ENCODE results near the gene PTGDR2. TPM values are rescaled to one million over a fixed set of nuclear protein-coding genes. Genes with fewer than 3 reads are reported as not detected.

The PTGDR2 gene
- total RNA-seq, 1 experiment from 2014 or later = 0.07 TPM

DNA sequence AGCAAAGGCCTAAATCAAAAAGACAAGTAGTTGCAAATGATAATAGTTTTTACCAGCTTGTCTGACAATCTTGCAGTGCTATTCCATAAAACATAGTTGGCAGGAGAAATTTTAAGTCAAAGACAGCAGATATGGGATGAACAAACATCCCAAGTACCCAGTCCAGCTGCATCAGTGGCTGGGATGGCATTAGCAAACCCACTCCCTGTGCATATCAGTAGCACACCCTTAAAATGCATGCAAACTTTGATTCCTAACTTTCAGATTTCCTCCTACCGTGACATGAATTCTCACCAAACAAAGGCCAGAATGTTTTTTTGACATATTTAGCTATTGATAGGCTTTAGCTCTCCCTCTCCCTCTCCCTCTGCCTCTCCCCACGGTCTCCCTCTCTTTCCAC lies 41.6 kb downstream of the PTGDR2 start:
- ChIA-PET POLR2A (no interaction called here), CTCF (interaction anchor here (1.1 to 1.4 kb wide), 2 partner anchors 38 to 58 kb away, joined by 3 to 4 read pairs; partner anchors contain the start of gene MS4A15)
- no peaks in the 10 kb centered on the region for H3K4me1 Mint-ChIP-seq
- no peak overlapping the region for H3K4me3 Mint-ChIP-seq
- H3K27ac Mint-ChIP-seq = no peak overlapping the region
- H3K36me3 Mint-ChIP-seq = peaks cover 13% of the 10 kb centered on the region
- no peak for TF ChIP-seq ZNF396 (CRISPR knock-in tag; IDR thresholded peaks at IDR 0.05; ENCODE audit: borderline replicate concordance)
- no peak for TF ChIP-seq HMGA2 (CRISPR knock-in tag; IDR thresholded peaks at IDR 0.05)
- no peak for TF ChIP-seq ESRRA (CRISPR knock-in tag; IDR thresholded peaks at IDR 0.05; ENCODE audit: borderline replicate concordance)
- TF ChIP-seq SP1 (CRISPR knock-in tag; conservative IDR thresholded peaks at IDR 0.05) = no peak
- TF ChIP-seq, protein P1, sequence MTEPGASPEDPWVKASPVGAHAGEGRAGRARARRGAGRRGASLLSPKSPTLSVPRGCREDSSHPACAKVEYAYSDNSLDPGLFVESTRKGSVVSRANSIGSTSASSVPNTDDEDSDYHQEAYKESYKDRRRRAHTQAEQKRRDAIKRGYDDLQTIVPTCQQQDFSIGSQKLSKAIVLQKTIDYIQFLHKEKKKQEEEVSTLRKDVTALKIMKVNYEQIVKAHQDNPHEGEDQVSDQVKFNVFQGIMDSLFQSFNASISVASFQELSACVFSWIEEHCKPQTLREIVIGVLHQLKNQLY (CRISPR knock-in tag; IDR thresholded peaks at IDR 0.05) = no peak
- TF ChIP-seq ZNF219 (CRISPR knock-in tag; IDR thresholded peaks at IDR 0.05; ENCODE audit: borderline replicate concordance) = no peak
- TF ChIP-seq ZNF416 (CRISPR knock-in tag; IDR thresholded peaks at IDR 0.05) = no peak
- TF ChIP-seq TCF7 (CRISPR knock-in tag; IDR thresholded peaks at IDR 0.05; ENCODE audit: low read depth) = no peak
- no peak for TF ChIP-seq ZNF317 (CRISPR knock-in tag; IDR thresholded peaks at IDR 0.05; ENCODE audit: borderline replicate concordance, low read depth)
- TF ChIP-seq, protein P2, sequence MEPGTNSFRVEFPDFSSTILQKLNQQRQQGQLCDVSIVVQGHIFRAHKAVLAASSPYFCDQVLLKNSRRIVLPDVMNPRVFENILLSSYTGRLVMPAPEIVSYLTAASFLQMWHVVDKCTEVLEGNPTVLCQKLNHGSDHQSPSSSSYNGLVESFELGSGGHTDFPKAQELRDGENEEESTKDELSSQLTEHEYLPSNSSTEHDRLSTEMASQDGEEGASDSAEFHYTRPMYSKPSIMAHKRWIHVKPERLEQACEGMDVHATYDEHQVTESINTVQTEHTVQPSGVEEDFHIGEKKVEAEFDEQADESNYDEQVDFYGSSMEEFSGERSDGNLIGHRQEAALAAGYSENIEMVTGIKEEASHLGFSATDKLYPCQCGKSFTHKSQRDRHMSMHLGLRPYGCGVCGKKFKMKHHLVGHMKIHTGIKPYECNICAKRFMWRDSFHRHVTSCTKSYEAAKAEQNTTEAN (CRISPR knock-in tag; IDR thresholded peaks at IDR 0.05) = no peak
- no peak for TF ChIP-seq RELA (CRISPR knock-in tag; IDR thresholded peaks at IDR 0.05; ENCODE audit: borderline replicate concordance)
- no peak for TF ChIP-seq ZMAT4 (CRISPR knock-in tag; IDR thresholded peaks at IDR 0.05)
- TF ChIP-seq ZNF671 (CRISPR knock-in tag; IDR thresholded peaks at IDR 0.05) = no peak
- no peak for TF ChIP-seq CREB1 (CRISPR knock-in tag; IDR thresholded peaks at IDR 0.05)
- no peak for TF ChIP-seq IRF1 (CRISPR knock-in tag; IDR thresholded peaks at IDR 0.05)
- TF ChIP-seq SOX15 (CRISPR knock-in tag; IDR thresholded peaks at IDR 0.05) = no peak
- TF ChIP-seq ATF1 (CRISPR knock-in tag; IDR thresholded peaks at IDR 0.05) = no peak
- no peak for TF ChIP-seq USF2 (CRISPR knock-in tag; IDR thresholded peaks at IDR 0.05)
- no peak for TF ChIP-seq IRF2 (CRISPR knock-in tag; IDR thresholded peaks at IDR 0.05; ENCODE audit: borderline replicate concordance, low read depth)
- peaks cover 26% of the 10 kb centered on the region for H3K9me3 Mint-ChIP-seq
- ATAC-seq = no peak
- DNase-seq (ENCODE audit: low spot score) = no peak
- H3K27me3 Mint-ChIP-seq (ENCODE audit: low read depth) = peaks cover 9% of the 10 kb centered on the region; the same call in 1 of the 2 replicates

- DNase-seq (ENCODE audit: low spot score) (no peak), ATAC-seq (no peak)
- peaks cover 26% of the 10 kb centered on the region for H3K9me3 Mint-ChIP-seq
- peaks cover 9% of the 10 kb centered on the region; the same call in 1 of the 2 replicates for H3K27me3 Mint-ChIP-seq (ENCODE audit: low read depth)
- TF ChIP-seq AR (CRISPR knock-in tag; IDR thresholded peaks at IDR 0.05) (no peak), ZSCAN18 (CRISPR knock-in tag; IDR thresholded peaks at IDR 0.05) (no peak), FOXP1 (CRISPR knock-in tag; IDR thresholded peaks at IDR 0.05; ENCODE audit: borderline replicate concordance) (no peak), MAX (CRISPR knock-in tag; IDR thresholded peaks at IDR 0.05) (no peak), OVOL2 (CRISPR knock-in tag; IDR thresholded peaks at IDR 0.05; ENCODE audit: borderline replicate concordance) (no peak), ETV6 (CRISPR knock-in tag; IDR thresholded peaks at IDR 0.05) (no peak), CBFB (CRISPR knock-in tag; IDR thresholded peaks at IDR 0.05; ENCODE audit: low read depth) (no peak)
- TF ChIP-seq, protein P1 (CRISPR knock-in tag; IDR thresholded peaks at IDR 0.05) = no peak
- TF ChIP-seq, protein P3, sequence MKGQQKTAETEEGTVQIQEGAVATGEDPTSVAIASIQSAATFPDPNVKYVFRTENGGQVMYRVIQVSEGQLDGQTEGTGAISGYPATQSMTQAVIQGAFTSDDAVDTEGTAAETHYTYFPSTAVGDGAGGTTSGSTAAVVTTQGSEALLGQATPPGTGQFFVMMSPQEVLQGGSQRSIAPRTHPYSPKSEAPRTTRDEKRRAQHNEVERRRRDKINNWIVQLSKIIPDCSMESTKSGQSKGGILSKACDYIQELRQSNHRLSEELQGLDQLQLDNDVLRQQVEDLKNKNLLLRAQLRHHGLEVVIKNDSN (CRISPR knock-in tag; IDR thresholded peaks at IDR 0.05) = no peak
- H3K4me1 Mint-ChIP-seq = no peaks in the 10 kb centered on the region
- H3K4me3 Mint-ChIP-seq = no peak overlapping the region
- ChIA-PET POLR2A (interaction anchor here (0.6 kb wide), 1 partner anchor 1096 kb away, joined by 3 read pairs; no protein-coding TSS in a partner anchor), CTCF (interaction anchor here (1.0 to 1.4 kb wide), 3 partner anchors 18 to 57 kb away, joined by 3 to 5 read pairs (median 4); partner anchors contain the start of gene MS4A15)
- H3K27ac Mint-ChIP-seq = no peak overlapping the region
- H3K36me3 Mint-ChIP-seq = peaks cover 13% of the 10 kb centered on the region
Measured at GRCh38 chr11:60813324-60813723, 42.4 kb downstream of the PTGDR2 start.
